ENCODE data around the gene BRF1.

GRCh38 chr14:105312973-105313372, 12.2 kb upstream of the BRF1 start:
- TF ChIP-seq, protein P1, sequence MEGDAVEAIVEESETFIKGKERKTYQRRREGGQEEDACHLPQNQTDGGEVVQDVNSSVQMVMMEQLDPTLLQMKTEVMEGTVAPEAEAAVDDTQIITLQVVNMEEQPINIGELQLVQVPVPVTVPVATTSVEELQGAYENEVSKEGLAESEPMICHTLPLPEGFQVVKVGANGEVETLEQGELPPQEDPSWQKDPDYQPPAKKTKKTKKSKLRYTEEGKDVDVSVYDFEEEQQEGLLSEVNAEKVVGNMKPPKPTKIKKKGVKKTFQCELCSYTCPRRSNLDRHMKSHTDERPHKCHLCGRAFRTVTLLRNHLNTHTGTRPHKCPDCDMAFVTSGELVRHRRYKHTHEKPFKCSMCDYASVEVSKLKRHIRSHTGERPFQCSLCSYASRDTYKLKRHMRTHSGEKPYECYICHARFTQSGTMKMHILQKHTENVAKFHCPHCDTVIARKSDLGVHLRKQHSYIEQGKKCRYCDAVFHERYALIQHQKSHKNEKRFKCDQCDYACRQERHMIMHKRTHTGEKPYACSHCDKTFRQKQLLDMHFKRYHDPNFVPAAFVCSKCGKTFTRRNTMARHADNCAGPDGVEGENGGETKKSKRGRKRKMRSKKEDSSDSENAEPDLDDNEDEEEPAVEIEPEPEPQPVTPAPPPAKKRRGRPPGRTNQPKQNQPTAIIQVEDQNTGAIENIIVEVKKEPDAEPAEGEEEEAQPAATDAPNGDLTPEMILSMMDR (conservative IDR thresholded peaks at IDR 0.05 in 1 of 2, IDR thresholded peaks at IDR 0.05 in 1 of 2; ENCODE audit: low read depth in 1 of 2, low read length in 2 of 2), result no peak
- no peak for TF ChIP-seq EZH2 (IDR thresholded peaks at IDR 0.05; ENCODE audit: low read length, missing control alignments)

Measured in fibroblast of lung (primary cell).